Central memory CD4-positive, alpha-beta T cell (primary cell): Measurements from ENCODE around the gene NPHP4.

Source experiments
- DNase-seq: peaks from one replicate; pipeline ENCODE4 v3.0.0; 2022

NPHP4 gene

GRCh38 chr1:5989286-5989605 lies 3.0 kb downstream of the NPHP4 start:
- no peak for DNase-seq

GRCh38 chr1:5988596-5989285 lies 3.5 kb downstream of the NPHP4 start:
- DNase-seq: no peak

GRCh38 chr1:5986018-5986417 lies 6.2 kb downstream of the NPHP4 start:
- no peak for DNase-seq

GRCh38 chr1:5985250-5985649 lies 7.0 kb downstream of the NPHP4 start:
- no peak for DNase-seq

GRCh38 chr1:5983361-5984103 lies 8.7 kb downstream of the NPHP4 start:
- no peak for DNase-seq

GRCh38 chr1:5982868-5983267 lies 9.4 kb downstream of the NPHP4 start:
- DNase-seq: no peak

- DNase-seq: no peak
Observed at GRCh38 chr1:5982276-5982675, 9.9 kb downstream of the NPHP4 start.

- no peak for DNase-seq
Observed at GRCh38 chr1:5981009-5981380, 11.2 kb downstream of the NPHP4 start.

GRCh38 chr1:5980314-5981008 lies 11.8 kb downstream of the NPHP4 start:
- DNase-seq: no peak

- no peak for DNase-seq
Observed at GRCh38 chr1:5979536-5980313, 12.5 kb downstream of the NPHP4 start.

- no peak for DNase-seq
Observed at GRCh38 chr1:5978452-5978851, 13.8 kb downstream of the NPHP4 start.

- no peak for DNase-seq
Observed at GRCh38 chr1:5977494-5978444, 14.5 kb downstream of the NPHP4 start.

- no peak for DNase-seq
Observed at GRCh38 chr1:5976726-5977493, 15.3 kb downstream of the NPHP4 start.

- no peak for DNase-seq
Observed at GRCh38 chr1:5976231-5976630, 16.0 kb downstream of the NPHP4 start.

GRCh38 chr1:5975133-5975880 lies 16.9 kb downstream of the NPHP4 start:
- DNase-seq: peak; percentile 38

GRCh38 chr1:5974631-5975030 lies 17.6 kb downstream of the NPHP4 start:
- DNase-seq: no peak

- DNase-seq: no peak
Observed at GRCh38 chr1:5973771-5974170, 18.5 kb downstream of the NPHP4 start.

- no peak for DNase-seq
Observed at GRCh38 chr1:5972198-5972520, 20.1 kb downstream of the NPHP4 start.

- no peak for DNase-seq
Observed at GRCh38 chr1:5971471-5972197, 20.6 kb downstream of the NPHP4 start.
